Activated B cell treated with CpG ODN at 0.5 μM for 24 hours (primary cell): Measurements from ENCODE around the gene ATXN2. TPM values are rescaled to one million over a fixed set of nuclear protein-coding genes. Genes with fewer than 3 reads are reported as not detected.

Source experiments
- ATAC-seq: fragments of 200-7000 bp; cut with Tn5 transposase; one replicate; pipeline ENCODE4 v1.10.0; 2021; ENCODE audit warnings: low read depth, mild to moderate bottlenecking, moderate library complexity
- CTCF ChIA-PET: fragments of 350-600 bp; sonication (Branson Sonifier 250); formaldehyde crosslinking; loops from one replicate; lab custom pipeline; 2021; ENCODE audit warnings: antibody characterized with exemption; lab: Charles Lee
- POLR2A ChIA-PET: fragments of 350-600 bp; sonication (Branson Sonifier 250); formaldehyde crosslinking; loops from one replicate; lab custom pipeline; 2021; ENCODE audit warnings: antibody characterized with exemption; lab: Charles Lee
- DNase-seq: peaks from one replicate; pipeline ENCODE4 v3.0.0; 2022
- H3K27ac Mint-ChIP-seq: one replicate; pipeline ENCODE4 v1.8.0; 2020; ENCODE audit warnings: mixed read lengths
- H3K27me3 Mint-ChIP-seq: one replicate; pipeline ENCODE4 v1.8.0; 2021; ENCODE audit warnings: mixed read lengths
- H3K36me3 Mint-ChIP-seq: one replicate; pipeline ENCODE4 v1.8.0; 2021; ENCODE audit warnings: low read depth, mixed read lengths
- H3K4me1 Mint-ChIP-seq: one replicate; pipeline ENCODE4 v1.8.0; 2021; ENCODE audit warnings: mixed read lengths
- H3K4me3 Mint-ChIP-seq: one replicate; pipeline ENCODE4 v1.8.0; 2020; ENCODE audit warnings: mild to moderate bottlenecking, mixed read lengths
- H3K9me3 Mint-ChIP-seq: one replicate; pipeline ENCODE4 v1.8.0; 2020; ENCODE audit warnings: mixed read lengths
- intact Hi-C: fragments of 100-400 bp; cut with micrococcal nuclease; formaldehyde crosslinking; loops from one replicate; pipeline ENCODE4 v1.15.1; 2024
- total RNA-seq: library from RNA; stranded (reverse); gene quantifications from 2 replicates; pipeline ENCODE4 v1.2.3, GENCODE V29; 2022
- TF ChIP-seq, protein P1 (sequence below): fragments of 200-600 bp; IDR thresholded peaks from one replicate; pipeline ENCODE4 v1.8.0; 2022; ENCODE audit warnings: antibody characterized with exemption, mild to moderate bottlenecking

ATXN2 gene
- total RNA-seq, 1 donor from 2014 or later, result 46.2 TPM

DNA sequence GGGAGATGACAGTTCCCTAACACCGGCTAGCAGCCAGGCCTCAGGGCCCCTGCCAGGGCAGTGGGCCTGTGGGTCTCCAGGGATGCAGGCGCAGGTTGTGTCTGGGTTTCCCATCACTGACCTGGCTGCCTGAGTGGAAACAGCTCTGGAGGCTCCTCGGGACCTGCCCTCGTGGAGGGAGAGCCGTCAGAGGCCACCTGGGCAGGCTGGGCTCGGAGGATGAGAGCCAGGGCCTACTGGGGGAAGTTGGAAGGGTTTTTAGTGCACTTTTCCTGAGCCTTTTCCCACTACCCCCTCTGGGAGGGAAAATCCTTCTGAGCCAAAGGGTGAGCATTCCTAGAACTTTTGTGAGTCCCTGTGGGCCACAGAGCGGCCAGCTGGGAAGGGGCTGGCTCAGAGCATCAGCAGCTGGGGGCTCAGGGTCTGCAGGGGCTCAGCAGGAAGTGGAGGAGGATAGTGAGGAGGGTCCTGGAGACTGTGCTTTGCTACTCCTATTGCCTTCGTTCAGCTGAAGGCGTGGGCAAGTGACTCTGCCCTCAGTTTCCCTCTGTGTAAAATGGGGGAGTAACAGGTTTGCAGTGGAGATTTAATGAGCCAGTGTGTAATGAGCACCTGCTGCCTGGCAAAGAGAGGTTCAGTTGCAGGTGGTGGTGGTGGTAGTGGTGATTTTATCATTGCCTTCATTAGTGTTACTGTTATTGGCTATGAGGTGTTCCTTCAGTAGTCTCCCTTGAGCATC lies 191.6 kb downstream of the ATXN2 start:
- CTCF ChIA-PET, result interaction anchor here (1.1 to 3.3 kb wide), 7 partner anchors 11 to 44 kb away, joined by 3 to 17 read pairs (median 7); no protein-coding TSS in a partner anchor
- intact Hi-C loops, result loop anchor here (10.0 kb wide), 1 partner anchor 1413 kb away; the partner anchor contains the start of genes ANKRD13A and GIT2
- ATAC-seq (no peak), DNase-seq (no peak)
- TF ChIP-seq, protein P1, sequence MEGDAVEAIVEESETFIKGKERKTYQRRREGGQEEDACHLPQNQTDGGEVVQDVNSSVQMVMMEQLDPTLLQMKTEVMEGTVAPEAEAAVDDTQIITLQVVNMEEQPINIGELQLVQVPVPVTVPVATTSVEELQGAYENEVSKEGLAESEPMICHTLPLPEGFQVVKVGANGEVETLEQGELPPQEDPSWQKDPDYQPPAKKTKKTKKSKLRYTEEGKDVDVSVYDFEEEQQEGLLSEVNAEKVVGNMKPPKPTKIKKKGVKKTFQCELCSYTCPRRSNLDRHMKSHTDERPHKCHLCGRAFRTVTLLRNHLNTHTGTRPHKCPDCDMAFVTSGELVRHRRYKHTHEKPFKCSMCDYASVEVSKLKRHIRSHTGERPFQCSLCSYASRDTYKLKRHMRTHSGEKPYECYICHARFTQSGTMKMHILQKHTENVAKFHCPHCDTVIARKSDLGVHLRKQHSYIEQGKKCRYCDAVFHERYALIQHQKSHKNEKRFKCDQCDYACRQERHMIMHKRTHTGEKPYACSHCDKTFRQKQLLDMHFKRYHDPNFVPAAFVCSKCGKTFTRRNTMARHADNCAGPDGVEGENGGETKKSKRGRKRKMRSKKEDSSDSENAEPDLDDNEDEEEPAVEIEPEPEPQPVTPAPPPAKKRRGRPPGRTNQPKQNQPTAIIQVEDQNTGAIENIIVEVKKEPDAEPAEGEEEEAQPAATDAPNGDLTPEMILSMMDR, result no peak
- H3K4me3 Mint-ChIP-seq, result peak overlapping the region; percentile 95
- peaks cover 82% of the 10 kb centered on the region for H3K4me1 Mint-ChIP-seq
- no peaks in the 10 kb centered on the region for H3K9me3 Mint-ChIP-seq
- H3K27ac Mint-ChIP-seq, result peak overlapping the region; percentile 88
- POLR2A ChIA-PET, result interaction anchor here (0.6 to 11.0 kb wide), 12 partner anchors 8 to 958 kb away, joined by 3 to 136 read pairs (median 4); no protein-coding TSS in a partner anchor
- no peaks in the 10 kb centered on the region for H3K27me3 Mint-ChIP-seq
- peaks cover 9% of the 10 kb centered on the region for H3K36me3 Mint-ChIP-seq

DNA sequence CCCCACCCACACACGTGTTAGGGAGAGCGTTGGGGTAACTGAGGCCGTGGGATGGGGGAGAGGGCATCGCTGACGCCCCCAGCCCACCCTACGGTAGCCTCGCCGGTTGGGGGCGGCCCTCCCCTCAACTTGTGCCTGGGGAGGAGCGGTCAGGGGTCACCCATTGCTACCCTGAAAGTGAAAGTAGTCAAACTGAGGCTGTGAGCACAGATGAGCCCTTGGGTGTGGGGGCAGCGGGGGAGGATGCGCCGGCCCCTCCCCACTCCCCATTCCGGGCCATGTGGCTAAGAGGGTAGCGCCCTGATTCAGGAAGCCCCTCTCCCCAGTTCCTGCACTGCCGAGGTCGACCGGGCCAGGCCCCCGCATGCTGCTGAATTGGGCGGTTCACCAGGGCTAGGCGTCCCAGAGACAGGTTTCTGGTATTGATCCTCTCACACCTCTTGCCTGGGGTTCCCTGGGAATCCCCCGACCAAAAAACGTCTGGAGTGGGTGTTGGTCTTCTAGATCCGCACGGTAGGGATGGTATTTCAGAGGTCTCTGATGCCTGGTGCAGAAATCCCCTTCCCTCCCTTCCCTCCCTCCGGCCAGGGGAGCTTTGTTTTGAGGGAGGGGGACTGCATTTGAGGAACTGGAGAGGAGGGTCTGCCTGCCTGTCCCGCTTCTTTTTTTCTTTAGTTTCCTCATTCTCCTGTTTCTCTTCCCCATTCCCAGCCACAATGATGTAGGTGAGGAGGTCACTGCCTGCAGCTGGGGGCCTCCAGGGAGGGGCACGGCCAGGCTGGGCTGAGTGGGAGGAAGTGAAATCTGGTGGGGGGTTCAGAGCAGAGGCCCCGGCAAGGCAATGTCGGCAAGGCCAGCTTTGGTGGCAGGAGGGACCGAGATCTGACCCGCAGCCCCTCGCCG lies 192.4 kb downstream of the ATXN2 start:
- peak overlapping the region; percentile 95 for H3K4me3 Mint-ChIP-seq
- peaks cover 74% of the 10 kb centered on the region for H3K4me1 Mint-ChIP-seq
- TF ChIP-seq, protein P1, result no peak
- ChIA-PET CTCF (interaction anchor here (1.1 to 3.3 kb wide), 6 partner anchors 10 to 45 kb away, joined by 3 to 17 read pairs (median 7); no protein-coding TSS in a partner anchor), POLR2A (interaction anchor here (0.6 to 11.0 kb wide), 12 partner anchors 9 to 957 kb away, joined by 3 to 136 read pairs (median 4); no protein-coding TSS in a partner anchor)
- DNase-seq, result peak; percentile 60
- no peaks in the 10 kb centered on the region for H3K27me3 Mint-ChIP-seq
- intact Hi-C loops, result loop anchor here (10.0 kb wide), 1 partner anchor 1412 kb away; the partner anchor contains the start of genes ANKRD13A and GIT2
- peaks cover 4% of the 10 kb centered on the region for H3K36me3 Mint-ChIP-seq
- peak; percentile 1 for ATAC-seq
- H3K27ac Mint-ChIP-seq, result peak overlapping the region; percentile 88
- H3K9me3 Mint-ChIP-seq, result no peaks in the 10 kb centered on the region

- ChIA-PET POLR2A (interaction anchor here (1.3 to 11.0 kb wide), 3 partner anchors 9 to 38 kb away, joined by 4 to 136 read pairs (median 59); no protein-coding TSS in a partner anchor), CTCF (interaction anchor here (1.8 to 14.5 kb wide), 3 partner anchors 29 to 48 kb away, joined by 7 to 522 read pairs (median 42); no protein-coding TSS in a partner anchor)
- TF ChIP-seq, protein P1, result no peak
- Mint-ChIP-seq H3K4me3 (peak within 1 kb of the TSS; percentile 95), H3K27ac (peak within 1 kb of the TSS; percentile 97), H3K27me3 (no peaks in the 10 kb centered on the region), H3K4me1 (peaks cover 66% of the 10 kb centered on the region), H3K36me3 (peaks cover 4% of the 10 kb centered on the region), H3K9me3 (no peaks in the 10 kb centered on the region)
- ATAC-seq (peak; percentile 4), DNase-seq (no peak)
- intact Hi-C loops, result loop anchor here (1.0 to 10.0 kb wide), 5 partner anchors 24 to 1411 kb away; partner anchors contain the start of genes ANKRD13A, ATXN2, GIT2 and PHETA1
Measured at GRCh38 chr12:111405859-111406473, 193.1 kb downstream of the ATXN2 start, which contains the start of gene SH2B3. SH2B3 (plus strand) TSS chr12:111405923; CDS start chr12:111418146, 12,223 bp downstream.

- peaks cover 4% of the 10 kb centered on the region for H3K36me3 Mint-ChIP-seq
- POLR2A ChIA-PET, result interaction anchor here (0.9 to 11.0 kb wide), 11 partner anchors 8 to 281 kb away, joined by 3 to 136 read pairs (median 7); partner anchors contain the start of genes ACAD10, ATXN2 and BRAP
- TF ChIP-seq, protein P1, result no peak
- peak; percentile 71 for ATAC-seq
- H3K27me3 Mint-ChIP-seq, result no peaks in the 10 kb centered on the region
- CTCF ChIA-PET, result interaction anchor here (1.0 to 14.5 kb wide), 8 partner anchors 9 to 124 kb away, joined by 3 to 522 read pairs (median 8); no protein-coding TSS in a partner anchor
- DNase-seq, result peak; percentile 99
- peaks cover 64% of the 10 kb centered on the region for H3K4me1 Mint-ChIP-seq
- peak overlapping the region; percentile 97 for H3K27ac Mint-ChIP-seq
- no peaks in the 10 kb centered on the region for H3K9me3 Mint-ChIP-seq
- H3K4me3 Mint-ChIP-seq, result peak overlapping the region; percentile 91
- intact Hi-C loops, result loop anchor here (1.0 to 10.0 kb wide), 5 partner anchors 25 to 1411 kb away; partner anchors contain the start of genes ANKRD13A, ATXN2, GIT2 and PHETA1
Measured at GRCh38 chr12:111405149-111405858, 193.8 kb downstream of the ATXN2 start.
